Activated T-helper 9 cell treated with anti-CD3 and anti-CD28 coated beads, Interleukin-2, amount 50 U/mL, for 16 hours (primary cell): ENCODE results near the gene AGPAT2.
"Not testable (repeated sequence)": the region's sequence is repeated elsewhere in the genome, so short reads cannot be mapped to it uniquely, and the experiment has no call there.

Source experiments
- DNase-seq: peaks from one replicate; pipeline ENCODE4 v3.0.0-alpha.2; 2020; ENCODE audit warnings: low read depth

AGPAT2 gene

GRCh38 chr9:136645352-136645902 lies 41.8 kb downstream of the AGPAT2 start:
- DNase-seq, result no peak

DNA sequence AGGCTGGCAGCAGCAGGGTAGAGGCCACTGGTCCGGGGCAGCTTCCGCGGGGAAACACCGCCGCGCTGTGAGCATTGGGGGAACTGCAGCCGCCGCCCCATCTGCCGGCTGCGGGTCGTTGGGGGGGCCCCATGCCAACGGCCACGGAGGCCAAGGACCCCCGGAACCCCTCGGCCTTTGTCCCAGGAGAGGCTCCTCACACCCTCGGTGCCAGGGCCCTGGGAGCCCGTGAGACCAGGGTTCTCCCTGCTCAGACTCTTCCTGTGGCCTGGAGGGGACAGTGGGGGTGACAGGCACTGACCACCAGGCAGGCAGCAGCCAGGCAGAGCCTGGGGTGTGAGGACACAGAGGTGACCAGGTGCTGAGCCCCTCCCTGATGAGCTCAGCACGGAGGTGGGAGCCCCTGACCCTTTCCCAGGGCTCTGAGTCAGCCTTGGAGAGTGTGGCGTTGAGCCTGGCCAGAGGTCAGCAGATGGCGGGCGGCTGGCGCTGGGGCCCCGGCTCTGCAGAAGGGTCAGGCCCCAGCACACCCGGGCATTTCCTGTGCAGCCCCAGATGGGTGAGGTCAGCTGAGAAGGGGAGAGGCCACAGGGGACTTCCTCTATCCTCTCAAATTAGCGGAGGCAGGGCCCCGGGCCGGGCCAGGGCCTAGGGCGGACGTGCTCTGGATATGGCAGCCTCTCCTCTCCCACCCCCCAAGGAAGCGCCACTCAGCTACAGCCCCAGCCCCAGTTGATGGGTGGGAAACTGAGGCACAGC lies 42.5 kb downstream of the AGPAT2 start:
- peak; percentile 58 for DNase-seq

- no peak for DNase-seq
These were observed 43.0 kb downstream of the AGPAT2 start for GRCh38 chr9:136644343-136644592.

- no peak for DNase-seq
These were observed 43.5 kb downstream of the AGPAT2 start for GRCh38 chr9:136643596-136644342.

DNA sequence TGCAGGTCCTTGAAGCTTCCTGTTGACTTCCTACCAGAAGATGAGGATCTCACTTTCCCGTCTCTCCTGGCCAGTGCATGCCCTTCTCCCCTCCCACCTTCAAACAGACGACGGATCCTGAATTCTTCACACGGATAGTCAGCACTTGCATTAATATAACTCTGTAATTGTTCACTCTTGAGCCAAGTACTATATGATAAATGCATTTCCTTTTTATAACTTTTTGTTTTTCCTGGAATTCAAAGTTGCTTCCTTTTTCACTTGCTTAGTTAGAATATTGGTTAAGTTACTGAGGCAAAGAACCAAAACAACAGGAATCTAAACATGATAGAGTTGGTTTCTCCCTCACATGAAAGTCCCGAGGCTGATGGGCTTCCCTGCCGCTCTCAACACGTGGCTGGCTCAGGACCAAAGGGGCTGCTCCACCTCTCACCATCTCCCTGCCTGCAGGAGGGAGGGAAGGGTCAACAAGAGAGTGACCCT lies 44.8 kb downstream of the AGPAT2 start:
- DNase-seq, result no peak

- DNase-seq, result no peak
These were observed 46.8 kb downstream of the AGPAT2 start for GRCh38 chr9:136640171-136641111.

- DNase-seq, result no peak
These were observed 52.4 kb downstream of the AGPAT2 start for GRCh38 chr9:136634904-136635303.

- peak; percentile 15 for DNase-seq
These were observed 54.7 kb downstream of the AGPAT2 start for GRCh38 chr9:136632491-136633106.

GRCh38 chr9:136632072-136632471 lies 55.2 kb downstream of the AGPAT2 start:
- DNase-seq, result not testable (repeated sequence)

GRCh38 chr9:136631038-136632000 lies 55.9 kb downstream of the AGPAT2 start:
- DNase-seq, result peak; percentile 61

- DNase-seq, result no peak
These were observed 56.6 kb downstream of the AGPAT2 start for GRCh38 chr9:136630662-136630992.

DNA sequence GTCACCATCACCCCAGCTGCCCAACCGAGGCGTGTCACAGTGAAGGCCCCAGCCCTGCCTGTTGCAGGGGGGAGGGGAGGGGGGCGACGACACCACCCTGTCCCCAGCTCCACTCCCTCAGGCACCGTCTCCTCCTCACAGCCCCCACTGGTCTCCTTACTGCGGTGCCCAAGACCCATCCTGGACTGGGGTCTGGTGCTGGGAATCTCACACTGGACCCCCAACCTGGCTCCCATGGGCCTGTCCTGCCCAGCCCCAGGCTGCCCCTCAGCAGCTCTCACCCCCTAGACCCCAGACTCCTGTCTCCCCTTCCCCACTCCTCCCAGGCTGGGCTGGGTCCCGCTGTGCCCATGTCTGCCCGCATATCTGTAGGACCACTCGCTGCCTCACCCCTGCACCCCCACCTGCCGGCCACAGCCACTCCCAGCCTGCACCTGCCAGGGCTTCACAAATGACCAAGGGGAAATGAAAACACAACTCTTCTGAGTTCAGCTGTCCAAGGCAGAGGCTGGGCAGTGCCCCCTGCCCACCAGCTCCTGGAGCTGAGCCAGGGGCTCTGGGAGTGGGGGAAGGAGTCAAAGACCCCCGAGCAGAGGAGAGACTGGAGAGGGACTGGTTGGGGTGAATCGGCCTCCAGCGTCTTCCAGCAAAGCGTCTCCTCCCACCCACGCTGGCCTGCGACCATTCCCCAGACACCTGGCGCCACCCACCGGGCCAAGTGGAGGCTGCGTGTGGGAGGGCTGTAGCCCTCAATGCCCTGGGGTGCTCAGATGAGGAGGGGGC lies 57.2 kb downstream of the AGPAT2 start:
- DNase-seq, result peak; percentile 18

DNA sequence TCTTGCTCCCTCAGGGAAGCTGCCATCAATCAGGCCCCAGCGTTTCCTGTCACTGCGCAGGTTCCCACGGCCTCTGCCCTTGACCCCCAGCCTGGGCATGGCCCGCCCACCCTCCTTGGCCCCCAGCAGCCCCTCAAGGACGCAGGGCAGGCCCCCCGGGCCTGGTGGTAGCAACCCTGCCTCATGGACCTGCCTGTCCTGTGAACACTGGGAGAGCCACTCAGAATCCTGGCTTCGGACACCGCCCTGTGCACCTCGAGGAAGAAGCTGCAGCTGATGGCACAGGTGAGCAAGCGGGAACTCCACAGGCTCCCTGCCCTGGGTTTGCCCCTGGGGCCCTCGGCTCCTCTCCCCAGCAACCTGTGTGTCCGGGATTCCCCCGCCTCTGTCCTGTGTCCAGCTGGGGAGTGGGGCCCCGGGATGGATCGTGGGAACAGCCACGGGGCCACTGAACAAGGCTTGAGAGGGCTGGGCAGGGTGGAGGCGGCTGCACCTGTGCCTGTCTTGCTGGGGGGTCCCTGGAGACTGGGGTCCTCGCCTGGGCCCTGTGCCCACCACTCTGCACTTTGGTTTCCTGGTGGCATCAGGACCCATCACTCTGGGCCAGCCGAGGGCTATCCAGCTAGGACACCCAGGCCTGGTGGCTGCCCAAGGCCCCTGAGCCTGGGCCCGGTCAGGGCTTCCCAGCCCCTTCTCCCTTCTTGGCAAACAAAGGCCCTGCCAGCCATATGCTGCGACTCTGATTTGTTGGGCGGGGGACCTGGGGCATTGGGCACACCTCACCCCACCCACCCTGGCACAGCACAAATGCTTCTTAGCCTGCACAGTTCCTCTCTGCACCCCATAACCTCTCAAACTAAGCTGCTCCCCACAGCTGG lies 58.0 kb downstream of the AGPAT2 start:
- no peak for DNase-seq

GRCh38 chr9:136628268-136628667 lies 59.0 kb downstream of the AGPAT2 start:
- DNase-seq, result no peak

DNA sequence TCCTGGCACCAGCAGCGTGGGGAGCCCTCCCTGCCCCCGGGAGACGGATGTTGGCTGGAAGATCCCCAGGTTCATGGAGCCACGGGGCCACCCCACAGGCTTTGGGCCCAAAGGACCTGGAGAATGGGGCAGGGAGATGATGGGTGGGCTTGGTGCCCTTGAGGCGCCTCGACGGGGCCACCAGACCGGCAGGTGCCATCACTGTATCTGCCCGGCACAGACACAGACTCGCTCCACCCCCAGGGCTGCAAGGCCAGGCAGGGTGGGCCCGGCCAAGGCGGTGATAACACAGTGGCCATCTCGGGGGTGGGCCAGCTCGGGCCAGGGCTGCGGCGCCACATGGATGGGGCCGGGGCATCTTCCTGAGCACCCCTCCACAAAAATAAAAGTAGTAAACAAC lies 59.6 kb downstream of the AGPAT2 start:
- DNase-seq, result no peak

DNA sequence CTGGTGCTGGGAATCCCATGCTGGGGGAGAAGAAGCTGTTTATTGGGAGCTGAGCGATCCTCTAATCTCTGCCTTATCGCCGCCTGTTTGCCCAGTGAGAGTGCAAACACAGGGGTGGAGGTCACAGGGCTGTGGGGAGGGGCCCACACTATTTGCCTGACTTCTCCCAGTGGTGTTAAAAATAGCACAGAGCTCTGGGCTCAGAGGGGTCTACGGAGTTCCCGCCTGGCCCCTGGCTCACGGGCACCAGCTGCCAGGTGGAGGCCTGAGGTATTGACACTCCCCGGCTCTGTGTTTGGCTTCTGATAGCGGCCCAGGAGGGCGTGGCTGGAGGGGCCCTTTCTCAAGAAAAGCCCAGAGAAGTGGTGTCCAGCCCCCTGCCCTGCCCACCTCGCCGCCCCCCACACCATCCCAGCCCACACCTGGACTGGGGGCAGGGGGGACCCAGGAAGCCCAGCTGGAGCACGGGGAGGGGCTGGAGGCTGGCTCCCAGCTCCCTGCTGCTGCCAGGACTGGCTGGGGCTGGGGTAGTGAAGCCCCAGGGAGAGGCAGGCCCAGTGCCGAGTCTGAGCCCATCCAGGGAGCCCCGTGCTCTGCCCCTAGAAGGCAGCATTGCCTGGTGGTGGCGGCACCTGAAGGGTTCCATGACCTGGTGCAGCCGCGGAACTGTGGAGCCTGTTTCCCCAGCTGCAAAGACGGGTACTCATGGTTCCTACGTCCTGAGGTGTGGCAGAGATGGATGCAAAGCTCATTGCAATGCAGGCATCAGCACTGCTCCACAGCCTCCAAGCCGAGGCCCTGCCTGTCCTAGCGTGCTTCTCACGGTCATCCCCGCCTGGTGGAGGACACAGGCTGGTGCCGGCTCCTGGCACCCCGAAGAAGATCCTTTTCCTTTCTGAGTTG lies 60.3 kb downstream of the AGPAT2 start:
- no peak for DNase-seq

DNA sequence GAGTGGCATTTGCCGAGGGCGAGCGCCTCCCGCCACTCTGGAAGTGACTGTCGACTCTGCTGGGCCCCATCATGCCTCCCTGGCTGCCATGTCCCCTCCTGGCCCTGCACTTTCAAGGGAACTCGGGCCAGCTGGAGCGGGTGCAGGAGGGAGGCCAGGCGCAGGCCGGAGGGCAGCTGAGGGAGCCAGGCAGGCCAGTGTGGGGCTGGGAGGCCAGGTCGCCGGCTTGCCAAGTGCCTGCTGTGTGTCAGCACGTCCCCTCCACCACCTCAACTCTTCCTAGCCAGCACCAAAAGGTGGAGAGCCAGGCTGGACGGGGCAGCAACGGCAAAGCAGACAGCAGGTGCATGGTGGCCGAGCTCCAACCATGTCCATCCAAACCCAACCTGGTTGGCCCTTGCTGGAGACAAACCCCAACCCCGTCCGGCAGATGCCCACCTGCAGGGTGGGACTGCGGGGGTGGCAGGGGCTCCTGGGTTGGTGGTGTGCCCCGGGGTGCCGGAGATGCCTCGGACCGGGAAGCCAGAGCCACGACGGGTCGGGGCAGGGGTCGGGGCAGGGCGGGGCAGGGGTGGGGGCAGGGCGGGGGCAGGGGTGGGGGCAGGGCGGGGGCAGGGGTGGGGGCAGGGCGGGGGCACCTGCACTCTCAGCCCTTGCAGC lies 61.1 kb downstream of the AGPAT2 start:
- no peak for DNase-seq
